Suprapubic skin (tissue), 4 donors: ENCODE measurements around the gene HRH4. TPM values are rescaled to one million over a fixed set of nuclear protein-coding genes. Genes with fewer than 3 reads are reported as not detected.

Source experiments
- DNase-seq, 2 donors: peaks; one replicate each; pipeline ENCODE4 v3.0.0-alpha.2; 2019; ENCODE audit warnings: low spot score in 2 of 2
- H3K27ac ChIP-seq: fragments of 200-600 bp; sonication (generic); one replicate; pipeline ENCODE4 v1.5.1; 2019
- H3K27me3 ChIP-seq: fragments of 200-600 bp; sonication (generic); one replicate; pipeline ENCODE4 v1.5.1; 2019
- H3K36me3 ChIP-seq: fragments of 200-600 bp; sonication (generic); one replicate; pipeline ENCODE4 v1.5.1; 2019
- H3K4me1 ChIP-seq: fragments of 200-600 bp; sonication (generic); one replicate; pipeline ENCODE4 v1.5.1; 2019
- H3K4me3 ChIP-seq: fragments of 200-600 bp; sonication (generic); one replicate; pipeline ENCODE4 v1.5.1; 2019; ENCODE audit warnings: mild to moderate bottlenecking
- H3K9me3 ChIP-seq: fragments of 200-600 bp; sonication (generic); one replicate; pipeline ENCODE4 v1.5.1; 2019
- EP300 ChIP-seq: sonication (generic); formaldehyde crosslinking; IDR thresholded peaks from one replicate; pipeline ENCODE4 v1.6.1; 2017; ENCODE audit warnings: antibody characterized with exemption
- POLR2A ChIP-seq, 2 donors: fragments of 450-650 bp; IDR thresholded peaks; one replicate each; pipeline ENCODE4 v1.6.1; 2017; ENCODE audit warnings: antibody characterized with exemption in 2 of 2, mild to moderate bottlenecking in 2 of 2, moderate library complexity in 2 of 2
- POLR2AphosphoS5 ChIP-seq, 3 donors: sonication (generic); formaldehyde crosslinking; IDR thresholded peaks; one replicate each; pipeline ENCODE4 v1.6.1; 2017; ENCODE audit warnings: antibody characterized with exemption in 3 of 3
- WGBS: methylation state at CpG from one replicate; pipeline ENCODE4 v1.1.5; 2018; 5-methylcytosine and 5-hydroxymethylcytosine counted together
- total RNA-seq, 4 donors: library from RNA; depleted of rRNA; stranded (reverse); fragments of >200 nt; gene quantifications; one replicate each; pipeline ENCODE4 v1.1.0, GENCODE V29; 2016
- TF ChIP-seq, protein P1 (sequence below), 2 donors: fragments of 200-600 bp in 1 of 2; fragments of 450-650 bp in 1 of 2; sonication (generic) in 1 of 2; IDR thresholded peaks; one replicate each; pipeline ENCODE4 v1.5.1; 2016 to 2019; ENCODE audit warnings: antibody characterized with exemption in 2 of 2, mild to moderate bottlenecking in 1 of 2, moderate library complexity in 1 of 2

Gene HRH4
- total RNA-seq, 4 donors from 2014 or later = 0.40 TPM; not detected in 3

DNA sequence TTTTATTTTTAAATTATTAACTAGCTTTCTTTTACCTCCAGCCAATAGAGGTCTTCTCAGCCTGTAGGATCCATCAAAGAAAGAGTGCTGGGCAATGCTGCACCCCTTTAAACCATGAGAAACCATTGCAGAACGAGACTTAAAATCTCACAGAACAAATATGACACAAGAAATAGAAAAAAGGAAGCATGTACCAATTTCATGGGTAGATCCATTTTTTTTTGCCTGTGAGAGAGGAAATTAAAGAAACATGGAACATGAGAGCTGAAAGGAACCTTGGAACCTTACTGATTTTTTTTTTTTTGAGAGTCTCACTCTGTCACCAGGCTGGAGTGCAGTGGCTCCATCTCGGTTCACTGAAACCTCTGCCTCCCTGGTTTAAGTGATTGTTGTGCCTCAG, 14.0 kb downstream of the HRH4 start:
- H3K4me1 ChIP-seq = no peaks in the 10 kb centered on the region
- H3K4me3 ChIP-seq = no peak overlapping the region
- WGBS = 82% methylated on average over 2 of the region's 2 CpGs
- DNase-seq = no peak
- no peak overlapping the region for H3K27ac ChIP-seq
- no peaks in the 10 kb centered on the region for H3K36me3 ChIP-seq
- H3K27me3 ChIP-seq = no peaks in the 10 kb centered on the region
- H3K9me3 ChIP-seq = no peaks in the 10 kb centered on the region
- TF ChIP-seq, protein P1, sequence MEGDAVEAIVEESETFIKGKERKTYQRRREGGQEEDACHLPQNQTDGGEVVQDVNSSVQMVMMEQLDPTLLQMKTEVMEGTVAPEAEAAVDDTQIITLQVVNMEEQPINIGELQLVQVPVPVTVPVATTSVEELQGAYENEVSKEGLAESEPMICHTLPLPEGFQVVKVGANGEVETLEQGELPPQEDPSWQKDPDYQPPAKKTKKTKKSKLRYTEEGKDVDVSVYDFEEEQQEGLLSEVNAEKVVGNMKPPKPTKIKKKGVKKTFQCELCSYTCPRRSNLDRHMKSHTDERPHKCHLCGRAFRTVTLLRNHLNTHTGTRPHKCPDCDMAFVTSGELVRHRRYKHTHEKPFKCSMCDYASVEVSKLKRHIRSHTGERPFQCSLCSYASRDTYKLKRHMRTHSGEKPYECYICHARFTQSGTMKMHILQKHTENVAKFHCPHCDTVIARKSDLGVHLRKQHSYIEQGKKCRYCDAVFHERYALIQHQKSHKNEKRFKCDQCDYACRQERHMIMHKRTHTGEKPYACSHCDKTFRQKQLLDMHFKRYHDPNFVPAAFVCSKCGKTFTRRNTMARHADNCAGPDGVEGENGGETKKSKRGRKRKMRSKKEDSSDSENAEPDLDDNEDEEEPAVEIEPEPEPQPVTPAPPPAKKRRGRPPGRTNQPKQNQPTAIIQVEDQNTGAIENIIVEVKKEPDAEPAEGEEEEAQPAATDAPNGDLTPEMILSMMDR (IDR thresholded peaks at IDR 0.05) = no peak
- TF ChIP-seq POLR2AphosphoS5 (IDR thresholded peaks at IDR 0.05) = no peak
- no peak for TF ChIP-seq POLR2A (IDR thresholded peaks at IDR 0.05)
- no peak for TF ChIP-seq EP300

DNA sequence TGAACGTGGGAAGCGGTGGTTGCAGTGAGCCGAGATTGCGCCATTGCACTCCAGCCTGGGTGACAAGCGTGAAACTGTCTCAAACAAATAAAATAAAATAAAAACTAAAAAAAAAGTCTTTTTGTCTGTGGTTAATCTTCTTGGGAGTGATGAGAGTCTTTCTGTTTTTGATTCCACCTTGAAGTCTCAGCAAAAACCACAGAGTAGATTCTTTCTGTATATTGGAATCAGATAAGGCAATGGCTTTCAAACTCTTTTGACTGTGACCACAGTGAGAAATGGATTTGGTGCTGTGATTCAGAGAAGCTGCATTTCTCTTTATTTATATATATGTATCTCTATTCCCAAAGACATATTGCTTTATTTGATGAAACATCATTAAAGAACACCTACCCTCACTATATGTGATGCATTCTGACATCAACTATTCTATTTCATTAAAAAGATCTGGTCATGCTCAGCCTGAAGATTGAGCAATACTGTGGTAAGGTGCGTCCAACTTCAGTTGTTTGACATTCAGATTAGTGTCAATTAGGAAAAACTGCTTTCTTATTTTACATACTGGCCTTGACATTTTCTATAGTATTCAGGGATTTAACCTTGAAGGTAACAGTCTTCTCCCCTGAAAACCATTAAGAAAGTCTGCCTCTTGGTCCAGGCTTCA, 15.6 kb downstream of the HRH4 start:
- Histone ChIP-seq H3K36me3 (no peaks in the 10 kb centered on the region), H3K4me3 (no peak overlapping the region), H3K4me1 (no peaks in the 10 kb centered on the region), H3K27me3 (no peaks in the 10 kb centered on the region), H3K27ac (no peak overlapping the region), H3K9me3 (no peaks in the 10 kb centered on the region)
- no peak for DNase-seq
- TF ChIP-seq POLR2A (IDR thresholded peaks at IDR 0.05) (no peak), POLR2AphosphoS5 (IDR thresholded peaks at IDR 0.05) (no peak), EP300 (no peak)
- TF ChIP-seq, protein P1 (IDR thresholded peaks at IDR 0.05) = no peak
- 84% methylated on average over 6 of the region's 6 CpGs for whole genome bisulfite sequencing

DNA sequence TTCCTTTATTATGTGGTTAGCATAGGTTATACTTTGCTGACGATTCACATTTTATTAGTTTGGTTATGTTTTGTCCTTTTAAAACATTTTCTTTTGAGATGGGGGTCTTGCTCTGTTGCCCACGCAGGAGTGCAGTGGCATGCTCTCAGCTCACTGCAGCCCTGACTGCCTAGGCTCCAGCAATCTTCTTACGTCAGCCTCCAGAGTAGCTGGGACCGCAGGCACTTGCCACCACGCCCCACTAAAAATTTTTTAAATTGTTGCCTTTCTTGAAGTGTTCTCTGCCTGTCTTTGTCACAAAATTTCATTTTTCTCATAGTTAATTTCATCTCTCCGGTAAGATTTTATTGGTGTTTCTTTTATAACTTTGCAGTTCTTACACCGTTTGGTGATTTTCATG, 18.9 kb downstream of the HRH4 start:
- H3K4me1 ChIP-seq = no peaks in the 10 kb centered on the region
- no peaks in the 10 kb centered on the region for H3K36me3 ChIP-seq
- H3K27me3 ChIP-seq = no peaks in the 10 kb centered on the region
- no peaks in the 10 kb centered on the region for H3K9me3 ChIP-seq
- DNase-seq = no peak
- no peak overlapping the region for H3K4me3 ChIP-seq
- 71% methylated on average over 7 of the region's 7 CpGs for WGBS
- no peak overlapping the region for H3K27ac ChIP-seq
- TF ChIP-seq, protein P1 (IDR thresholded peaks at IDR 0.05) = no peak
- TF ChIP-seq EP300 (no peak), POLR2AphosphoS5 (IDR thresholded peaks at IDR 0.05) (no peak), POLR2A (IDR thresholded peaks at IDR 0.05) (no peak)

DNA sequence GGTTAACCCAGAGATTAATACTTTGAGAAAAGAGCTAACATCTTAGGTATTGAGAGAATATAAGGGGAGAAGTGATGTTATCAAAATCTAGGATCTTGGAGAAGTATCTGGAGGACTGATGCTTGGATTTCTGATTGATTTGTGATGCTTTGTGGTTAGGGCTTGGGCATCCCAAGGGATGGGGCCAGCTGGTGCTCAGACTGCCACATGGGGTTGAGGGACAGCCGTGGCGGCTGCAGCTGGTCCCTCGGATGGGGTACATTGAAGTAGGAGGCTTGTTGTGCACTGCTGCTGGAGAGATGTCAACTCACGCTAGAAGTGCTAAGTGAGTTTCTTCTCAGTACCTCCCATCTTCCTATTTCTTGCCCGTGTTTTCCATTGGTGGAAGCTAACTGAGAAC, 22.4 kb downstream of the HRH4 start:
- H3K27me3 ChIP-seq = no peaks in the 10 kb centered on the region
- DNase-seq = no peak
- H3K4me1 ChIP-seq = peaks cover 3% of the 10 kb centered on the region
- 90% methylated on average over 5 of the region's 5 CpGs for WGBS
- TF ChIP-seq EP300 (no peak), POLR2AphosphoS5 (IDR thresholded peaks at IDR 0.05) (no peak), POLR2A (IDR thresholded peaks at IDR 0.05) (no peak)
- TF ChIP-seq, protein P1 (IDR thresholded peaks at IDR 0.05) = no peak
- no peaks in the 10 kb centered on the region for H3K36me3 ChIP-seq
- no peaks in the 10 kb centered on the region for H3K9me3 ChIP-seq
- H3K27ac ChIP-seq = no peak overlapping the region
- no peak overlapping the region for H3K4me3 ChIP-seq

DNA sequence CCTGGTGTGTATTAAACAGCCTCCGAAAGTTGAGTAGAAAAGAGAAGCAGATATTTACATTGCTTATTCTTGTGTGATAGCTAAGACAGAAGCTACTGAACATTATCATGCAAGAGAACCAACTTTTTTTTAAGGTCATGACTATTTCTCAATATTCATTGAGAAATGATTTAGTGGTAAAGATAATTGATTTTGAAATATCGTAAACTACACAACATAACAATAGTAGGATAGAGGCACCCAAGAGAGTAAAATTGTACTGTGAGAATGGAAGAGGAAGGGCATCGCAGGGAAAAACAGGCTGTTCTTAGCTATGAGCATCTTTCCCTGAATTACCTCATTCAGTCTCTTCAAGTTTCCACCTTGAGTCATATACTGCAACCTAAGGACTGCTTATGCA, 25.2 kb downstream of the HRH4 start:
- no peaks in the 10 kb centered on the region for H3K36me3 ChIP-seq
- H3K4me1 ChIP-seq = peaks cover 6% of the 10 kb centered on the region
- no peak overlapping the region for H3K27ac ChIP-seq
- H3K9me3 ChIP-seq = no peaks in the 10 kb centered on the region
- TF ChIP-seq EP300 (no peak), POLR2AphosphoS5 (IDR thresholded peaks at IDR 0.05) (no peak), POLR2A (IDR thresholded peaks at IDR 0.05) (no peak)
- TF ChIP-seq, protein P1 (IDR thresholded peaks at IDR 0.05) = no peak
- WGBS = 90% methylated on average over 3 of the region's 3 CpGs
- no peak for DNase-seq
- H3K27me3 ChIP-seq = no peaks in the 10 kb centered on the region
- H3K4me3 ChIP-seq = no peak overlapping the region
